Mesothelial cell of epicardium (in vitro differentiated cells): ENCODE data around the gene MRM3. TPM values are rescaled to one million over a fixed set of nuclear protein-coding genes. Genes with fewer than 3 reads are reported as not detected.
A peak's percentile ranks its signal among the peaks of the same experiment; 100 is the strongest.
"Not testable (repeated sequence)": the region's sequence is repeated elsewhere in the genome, so short reads cannot be mapped to it uniquely, and the experiment has no call there.

Experiments used
- DNase-seq, 2 experiments: peaks; one replicate each; pipeline ENCODE4 v3.0.0; 2021; ENCODE audit warnings: low spot score in 2 of 2; ENCODE audit not compliant: unreplicated experiment in 2 of 2
- H3K27ac Mint-ChIP-seq: 2 replicates; pipeline ENCODE4 v1.8.0; 2021; ENCODE audit warnings: mixed read lengths
- H3K27me3 Mint-ChIP-seq: 2 replicates; pipeline ENCODE4 v1.8.0; 2021; ENCODE audit warnings: low read depth, mixed read lengths
- H3K36me3 Mint-ChIP-seq: 2 replicates; pipeline ENCODE4 v1.8.0; 2021; ENCODE audit warnings: mixed read lengths
- H3K4me1 Mint-ChIP-seq: 2 replicates; pipeline ENCODE4 v1.8.0; 2021; ENCODE audit warnings: mixed read lengths
- H3K4me3 Mint-ChIP-seq: 2 replicates; pipeline ENCODE4 v1.8.0; 2021; ENCODE audit warnings: mild to moderate bottlenecking, moderate library complexity, mixed read lengths
- H3K9me3 Mint-ChIP-seq: 2 replicates; pipeline ENCODE4 v1.8.0; 2021; ENCODE audit warnings: mixed read lengths
- CTCF ChIP-seq: fragments of 200-600 bp; sonication (generic); IDR thresholded peaks from one replicate; pipeline ENCODE4 v1.5.0; 2021; ENCODE audit warnings: antibody characterized with exemption; ENCODE audit not compliant: unreplicated experiment
- total RNA-seq: library from RNA; stranded (reverse); gene quantifications from 3 replicates; pipeline ENCODE4 v1.2.1, GENCODE V29; 2021

The MRM3 gene
- total RNA-seq, 1 donor from 2014 or later: 13.5 TPM

DNA sequence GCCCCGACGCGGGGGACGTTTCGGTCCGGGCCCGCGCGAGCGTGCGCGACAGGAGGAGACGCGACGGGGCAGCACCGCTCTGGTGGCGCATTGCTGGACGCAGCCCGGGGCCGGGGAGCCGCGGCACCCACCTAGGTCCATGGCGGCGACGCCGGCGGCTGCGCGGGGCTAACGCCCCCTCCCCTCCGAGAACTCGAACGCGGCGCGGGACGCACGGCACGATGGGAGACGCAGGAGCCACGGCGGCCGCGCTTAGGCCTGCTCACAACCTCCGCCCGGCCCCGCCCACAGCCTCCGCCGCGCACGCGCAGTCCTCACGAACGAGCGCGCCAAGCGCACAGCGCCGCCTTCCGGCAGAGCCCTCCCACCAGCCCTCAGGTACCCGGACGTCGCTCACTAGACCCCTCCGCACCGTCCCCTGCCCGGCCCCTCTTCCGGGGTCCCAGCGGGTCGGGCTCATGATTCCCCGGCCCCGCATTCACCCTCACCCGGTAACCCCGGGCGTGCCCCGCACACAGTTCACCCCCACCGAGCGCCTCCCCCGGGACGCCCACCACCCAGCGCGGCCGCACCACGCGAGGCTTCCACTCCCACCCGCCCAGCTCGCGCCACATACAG lies 30.0 kb upstream of the MRM3 start, which contains the start of gene GEMIN4:
TSS of gene GEMIN4 (minus strand) at position 263 of the 618 bp plus-strand sequence. CDS start at position 141, 122 bp downstream.
- Mint-ChIP-seq H3K4me1 (peaks cover 32% of the 10 kb centered on the region), H3K36me3 (peaks cover 34% of the 10 kb centered on the region), H3K9me3 (peaks cover 3% of the 10 kb centered on the region), H3K27me3 (no peaks in the 10 kb centered on the region), H3K4me3 (peak within 1 kb of the TSS; percentile 89), H3K27ac (peak within 1 kb of the TSS; percentile 95)
- peak; percentile 96 for TF ChIP-seq CTCF
- peak; percentile 97 to 100 for DNase-seq

GRCh38 chr17:752620-753219 lies 29.4 kb upstream of the MRM3 start:
- Mint-ChIP-seq H3K27me3 (no peaks in the 10 kb centered on the region), H3K4me1 (peaks cover 32% of the 10 kb centered on the region), H3K27ac (peak overlapping the region; percentile 95), H3K9me3 (peaks cover 3% of the 10 kb centered on the region), H3K4me3 (peak overlapping the region; percentile 83), H3K36me3 (peaks cover 30% of the 10 kb centered on the region)
- DNase-seq: no peak
- no peak for TF ChIP-seq CTCF

DNA sequence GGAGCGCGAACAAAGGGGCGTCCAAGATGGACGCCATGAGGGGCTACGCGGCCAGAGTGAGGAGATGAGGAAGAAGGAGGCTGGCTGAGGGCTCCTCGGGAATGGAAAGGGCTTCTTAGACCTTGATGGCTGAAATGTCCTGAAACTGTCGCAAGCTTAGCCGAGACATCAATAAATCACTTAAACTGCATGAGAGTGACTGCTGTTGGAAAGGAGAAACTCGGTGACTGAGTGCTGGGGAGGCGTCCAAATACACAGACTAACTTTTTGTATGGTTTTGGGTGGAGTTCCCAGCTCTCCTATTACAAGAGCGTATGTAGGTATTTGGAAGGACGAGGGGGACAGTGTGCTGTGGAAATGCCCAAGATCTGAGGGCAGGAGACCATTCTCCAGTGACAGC lies 28.7 kb upstream of the MRM3 start:
- peaks cover 23% of the 10 kb centered on the region for H3K36me3 Mint-ChIP-seq
- H3K9me3 Mint-ChIP-seq: peaks cover 3% of the 10 kb centered on the region
- no peak for DNase-seq
- H3K4me3 Mint-ChIP-seq: peak overlapping the region; percentile 38
- no peak for TF ChIP-seq CTCF
- peaks cover 32% of the 10 kb centered on the region for H3K4me1 Mint-ChIP-seq
- H3K27ac Mint-ChIP-seq: peak overlapping the region; percentile 67
- no peaks in the 10 kb centered on the region for H3K27me3 Mint-ChIP-seq

GRCh38 chr17:755319-755961 lies 26.7 kb upstream of the MRM3 start:
- DNase-seq, H3K27me3 Mint-ChIP-seq: not testable (repeated sequence)
- H3K36me3 Mint-ChIP-seq: peaks cover 24% of the 10 kb centered on the region

GRCh38 chr17:756010-756567 lies 26.1 kb upstream of the MRM3 start:
- DNase-seq, H3K4me3 Mint-ChIP-seq, H3K27me3 Mint-ChIP-seq, H3K9me3 Mint-ChIP-seq: not testable (repeated sequence)
- peaks cover 23% of the 10 kb centered on the region for H3K4me1 Mint-ChIP-seq
- H3K36me3 Mint-ChIP-seq: peaks cover 28% of the 10 kb centered on the region
- peak overlapping the region; percentile 93 for H3K27ac Mint-ChIP-seq

More at GRCh38 chr17:755319-755961, 26.7 kb upstream of the MRM3 start:
- H3K4me1 Mint-ChIP-seq: peaks cover 28% of the 10 kb centered on the region
- not testable (repeated sequence) for H3K4me3 Mint-ChIP-seq, H3K9me3 Mint-ChIP-seq
- peak overlapping the region; percentile 93 for H3K27ac Mint-ChIP-seq

DNA sequence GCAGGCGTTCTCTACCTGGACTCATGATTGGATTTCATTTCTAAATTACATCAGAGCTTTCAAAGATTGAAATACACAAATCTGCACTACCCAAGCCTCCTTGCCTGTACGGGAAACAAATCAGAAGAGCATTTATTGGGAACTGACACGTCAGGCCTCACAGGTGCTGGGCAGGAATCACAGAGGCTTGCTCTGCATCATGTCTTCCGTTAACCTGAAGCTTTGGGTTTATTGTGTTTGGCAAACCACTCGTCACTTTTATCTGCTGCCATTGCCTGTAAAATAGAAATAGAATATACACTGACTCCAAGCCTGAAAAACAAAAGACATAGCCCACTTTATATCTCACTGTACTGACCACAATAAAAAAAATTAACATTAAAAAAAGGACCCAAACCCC lies 22.2 kb upstream of the MRM3 start:
- peaks cover 11% of the 10 kb centered on the region for H3K4me1 Mint-ChIP-seq
- H3K27ac Mint-ChIP-seq: no peak overlapping the region
- TF ChIP-seq CTCF: no peak
- H3K36me3 Mint-ChIP-seq: peaks cover 40% of the 10 kb centered on the region
- H3K4me3 Mint-ChIP-seq: no peak overlapping the region
- no peak for DNase-seq
- H3K27me3 Mint-ChIP-seq: no peaks in the 10 kb centered on the region
- H3K9me3 Mint-ChIP-seq: peaks cover 3% of the 10 kb centered on the region
